SH-SY5Y (cell line): Measurements from ENCODE around the gene DAZL.
A peak's percentile ranks its signal among the peaks of the same experiment; 100 is the strongest.

Experiments used
- GATA2 ChIP-seq: IDR thresholded peaks from 2 replicates; pipeline ENCODE4 v1.6.1; 2011; ENCODE audit warnings: mild to moderate bottlenecking, low read depth, low read length
- GATA3 ChIP-seq: IDR thresholded peaks from 2 replicates; pipeline ENCODE4 v1.6.1; 2011; ENCODE audit warnings: low read depth, mild to moderate bottlenecking, low read length, moderate library complexity

DAZL gene

GRCh38 chr3:16568532-16568931 is 36.7 kb downstream of the DAZL start:
- TF ChIP-seq GATA3, result no peak
- TF ChIP-seq GATA2, result no peak

- TF ChIP-seq GATA3 (no peak), GATA2 (no peak)
Observed at GRCh38 chr3:16568115-16568514, 37.1 kb downstream of the DAZL start.

GRCh38 chr3:16559653-16560365 is 45.4 kb downstream of the DAZL start:
- no peak for TF ChIP-seq GATA3
- TF ChIP-seq GATA2, result no peak

- TF ChIP-seq GATA3 (no peak), GATA2 (no peak)
Observed at GRCh38 chr3:16554126-16554525, 51.1 kb downstream of the DAZL start.

GRCh38 chr3:16552757-16553156 is 52.5 kb downstream of the DAZL start:
- no peak for TF ChIP-seq GATA2
- no peak for TF ChIP-seq GATA3

- TF ChIP-seq GATA2 (no peak), GATA3 (no peak)
Observed at GRCh38 chr3:16551342-16551976, 53.8 kb downstream of the DAZL start.

GRCh38 chr3:16550676-16551341 is 54.4 kb downstream of the DAZL start:
- TF ChIP-seq GATA2, result peak; percentile 86
- peak; percentile 36; the same call in 1 of the 2 replicates for TF ChIP-seq GATA3

- TF ChIP-seq GATA2 (no peak), GATA3 (no peak)
Observed at GRCh38 chr3:16550305-16550675, 54.9 kb downstream of the DAZL start.

GRCh38 chr3:16548721-16549120 is 56.5 kb downstream of the DAZL start:
- no peak for TF ChIP-seq GATA2
- no peak for TF ChIP-seq GATA3

GRCh38 chr3:16547561-16548357 is 57.5 kb downstream of the DAZL start:
- TF ChIP-seq GATA2 (no peak), GATA3 (no peak)

- no peak for TF ChIP-seq GATA3
- no peak for TF ChIP-seq GATA2
Observed at GRCh38 chr3:16546186-16547010, 58.8 kb downstream of the DAZL start.

- no peak for TF ChIP-seq GATA3
- no peak for TF ChIP-seq GATA2
Observed at GRCh38 chr3:16545413-16546185, 59.6 kb downstream of the DAZL start.

- no peak for TF ChIP-seq GATA3
Observed at GRCh38 chr3:16543242-16543864, 61.9 kb downstream of the DAZL start.
